K562 (cell line): Measurements from ENCODE around the gene SLC35F4. TPM values are rescaled to one million over a fixed set of nuclear protein-coding genes. Genes with fewer than 3 reads are reported as not detected.

Experiments used
- ATAC-seq: fragments of 200-7000 bp; cut with Tn5 transposase; 3 replicates; pipeline ENCODE4 v1.9.1; 2020; ENCODE audit warnings: moderate library complexity
- BruUV-seq: library from RNA; stranded (reverse); fragments of 400-500 nt; replicated peaks from 2 replicates; lab custom pipeline; 2021; lab: Mats Ljungman, UMichigan
- CTCF ChIA-PET: fragments of 300-600 bp; formaldehyde crosslinking; extraction: SDS; loops from one replicate; lab custom pipeline; 2021; ENCODE audit warnings: low intra/inter-chr PET ratio; lab: Yijun Ruan, JAX
- POLR2A ChIA-PET: fragments of 300-600, 350-650 bp; sonication (Branson Sonifier 250); formaldehyde crosslinking; extraction: SDS; loops from one replicate; lab custom pipeline; 2021; ENCODE audit warnings: antibody characterized with exemption, inconsistent platforms; lab: Yijun Ruan, JAX
- DNase-seq, 4 experiments: peaks; one replicate each; pipeline versions ENCODE4 v3.0.0 to v3.0.0-alpha.2; 2011 to 2018; ENCODE audit warnings: low spot score in 3 of 4, mixed read lengths in 3 of 4; ENCODE audit errors: extremely low read depth in 1 of 4
- FAIRE-seq: peaks from 2 replicates; lab custom pipeline; 2011; peaks lifted over from hg19 to GRCh38; lab: Jason Lieb, UNC
- H2AFZ ChIP-seq: 2 replicates; pipeline ENCODE4 v1.6.0; 2011; ENCODE audit warnings: low read depth, low read length, control low read depth, inconsistent platforms
- H3K27ac ChIP-seq: fragments of 200-600 bp; 3 replicates; pipeline ENCODE4 v1.8.0; 2011; ENCODE audit warnings: low read depth, mild to moderate bottlenecking, control low read depth, inconsistent platforms, low read length, moderate library complexity, mixed read lengths; ENCODE audit errors: extremely low read depth
- H3K27me3 ChIP-seq, 2 experiments: fragments of 300-600 bp in 1 of 2; 2 replicates in 1 of 2; 3 replicates in 1 of 2; pipeline versions ENCODE4 v1.6.0 to v1.8.0; 2011; ENCODE audit warnings: inconsistent platforms in 2 of 2, low read length in 2 of 2, mild to moderate bottlenecking in 1 of 2, mixed read lengths in 1 of 2, moderate library complexity in 1 of 2; ENCODE audit not compliant: control insufficient read depth in 2 of 2, insufficient read depth in 2 of 2
- H3K36me3 ChIP-seq: fragments of 300-600 bp; 3 replicates; pipeline ENCODE4 v1.8.0; 2011; ENCODE audit warnings: mild to moderate bottlenecking, low read length, inconsistent platforms; ENCODE audit not compliant: control insufficient read depth, insufficient read depth
- H3K4me1 ChIP-seq, 2 experiments: fragments of 200-600 bp in 1 of 2; replicated peaks in 1 of 2; 2 replicates in 1 of 2; 3 replicates in 1 of 2; pipeline versions ENCODE4 v1.5.1 to v1.8.0; 2011; ENCODE audit warnings: inconsistent platforms in 2 of 2, low read length in 2 of 2, mild to moderate bottlenecking in 1 of 2, mixed read lengths in 1 of 2, moderate library complexity in 1 of 2; ENCODE audit not compliant: control insufficient read depth in 2 of 2, insufficient read depth in 2 of 2
- H3K4me2 ChIP-seq: 2 replicates; pipeline ENCODE4 v1.6.1; 2011; ENCODE audit warnings: low read length, control low read depth, inconsistent platforms, mixed read lengths; ENCODE audit not compliant: insufficient read depth
- H3K4me3 ChIP-seq: fragments of 200-600 bp; sonication (generic), shearing (Covaris generic); 2 replicates; pipeline ENCODE4 v1.5.1; 2016; ENCODE audit warnings: control low read depth, inconsistent platforms
- H3K79me2 ChIP-seq: fragments of 200-600 bp; 3 replicates; pipeline ENCODE4 v1.8.0; 2011; ENCODE audit warnings: low read length, inconsistent platforms; ENCODE audit not compliant: control insufficient read depth, insufficient read depth
- H3K9ac ChIP-seq, 2 experiments: 2 replicates each; pipeline versions ENCODE4 v1.6.0 to v1.6.1; 2011; ENCODE audit warnings: low read depth in 2 of 2, low read length in 2 of 2, control low read depth in 1 of 2, inconsistent platforms in 1 of 2, mild to moderate bottlenecking in 1 of 2, mixed read lengths in 1 of 2; ENCODE audit not compliant: insufficient read depth in 1 of 2
- H3K9me1 ChIP-seq: one replicate; pipeline ENCODE4 v1.6.0; 2011; ENCODE audit warnings: inconsistent platforms, mild to moderate bottlenecking, low read length, moderate library complexity; ENCODE audit not compliant: control insufficient read depth, insufficient read depth
- H3K9me3 ChIP-seq: replicated peaks from 2 replicates; pipeline ENCODE4 v1.5.1; 2011; ENCODE audit warnings: low read depth, low read length, inconsistent platforms; ENCODE audit not compliant: control insufficient read depth, insufficient read depth
- H4K20me1 ChIP-seq: replicated peaks from 2 replicates; pipeline ENCODE4 v1.6.1; 2011; ENCODE audit warnings: low read length, inconsistent platforms, mixed read lengths; ENCODE audit not compliant: control insufficient read depth, insufficient read depth
- MITF ChIP-seq: IDR thresholded peaks from 2 replicates; pipeline ENCODE4 v1.6.1; 2014; ENCODE audit warnings: antibody characterized with exemption
- PTRF ChIP-seq: fragments of 450-650 bp; IDR thresholded peaks from 2 replicates; pipeline ENCODE4 v1.6.1; 2016; ENCODE audit warnings: mild to moderate bottlenecking, missing genetic modification characterization, missing compliant biosample characterization
- ZNF436 ChIP-seq: fragments of 250-450, 450-650 bp; sonication (Bioruptor Pico); formaldehyde crosslinking; IDR thresholded peaks from 2 replicates; pipeline ENCODE4 v1.7.0; 2020; ENCODE audit warnings: mild to moderate bottlenecking
- ZNF444 ChIP-seq: fragments of 250-450 bp; sonication (Bioruptor Pico); IDR thresholded peaks from 2 replicates; pipeline ENCODE4 v1.4.0; 2020; ENCODE audit warnings: mild to moderate bottlenecking, moderate library complexity
- ZNF518B ChIP-seq: fragments of 250-450 bp; sonication (Bioruptor Pico); IDR thresholded peaks from 2 replicates; pipeline ENCODE4 v1.5.0; 2021; ENCODE audit warnings: mild to moderate bottlenecking, moderate library complexity
- ZNF583 ChIP-seq: fragments of 250-450 bp; sonication (Bioruptor Pico); IDR thresholded peaks from 2 replicates; pipeline ENCODE4 v1.4.0; 2020
- WGBS: fragments of 100-300 bp; shearing (Covaris generic); methylation state at CpG from one replicate; pipeline ENCODE4 v1.1.6; 2016; ENCODE audit warnings: low coverage, mixed read lengths; ENCODE audit not compliant: insufficient coverage; ENCODE audit errors: missing lambda C conversion rate; 5-methylcytosine and 5-hydroxymethylcytosine counted together
- in situ Hi-C: fragments of 300-500 bp; cut with MboI; formaldehyde crosslinking; loops from 4 replicates; pipeline ENCODE4 v1.15.0; 2018; ENCODE audit warnings: inconsistent platforms, mixed read lengths
- intact Hi-C: fragments of 100-400 bp; cut with micrococcal nuclease; formaldehyde crosslinking; loops from 2 replicates; pipeline ENCODE4 v1.14.2; 2022
- polyA plus RNA-seq, 8 experiments: library from polyadenylated mRNA; depleted of rRNA in 4 of 8; stranded (reverse) in 5 of 8; unstranded in 3 of 8; fragments of >200 nt; fragmentation: Nextera tagmentation in 2 of 8; fragmentation: Illumina TruSeq in 1 of 8; extraction: Ambion mirVana in 2 of 8; extraction: Trizol in 1 of 8; gene quantifications; 2 replicates each; pipeline versions ENCODE4 v1.2.1 to v1.2.3, GENCODE V29; 2011 to 2014; ENCODE audit warnings: inconsistent platforms in 1 of 8, missing spikeins in 1 of 8
- total RNA-seq, 7 experiments: library from RNA; depleted of rRNA in 6 of 7; stranded (reverse); fragments of >200 nt in 6 of 7; fragmentation: Illumina TruSeq in 2 of 7; extraction: Trizol in 2 of 7; gene quantifications; 2 replicates each; pipeline versions ENCODE4 v1.2.1 to v1.2.3, GENCODE V29; 2011 to 2021; ENCODE audit warnings: low replicate concordance in 1 of 7
- TF ChIP-seq, protein P1 (sequence below): fragments of 250-450 bp; sonication (Bioruptor Pico); IDR thresholded peaks from 2 replicates; pipeline ENCODE4 v1.8.0; 2021; ENCODE audit warnings: moderate library complexity, mild to moderate bottlenecking, inconsistent platforms
- TF ChIP-seq, protein P2 (sequence below): fragments of 250-450 bp; sonication (Bioruptor Pico); IDR thresholded peaks from 2 replicates; pipeline ENCODE4 v1.5.0; 2020; ENCODE audit warnings: mild to moderate bottlenecking

SLC35F4 gene
- total and polyA plus RNA-seq, 9 of the 15 experiments (the other 6 are each of a cell fraction or from before 2014, with no cell fraction given): 0.01 TPM; not detected in 8

- ATAC-seq (peak; percentile 68), FAIRE-seq (no peak)
- Histone ChIP-seq H2AFZ (no peak overlapping the region), H3K4me2 (no peak overlapping the region), H3K27me3 (no peaks in the 10 kb centered on the region), H3K9ac (no peak overlapping the region), H3K27ac (no peak overlapping the region), H3K36me3 (no peaks in the 10 kb centered on the region), H3K9me1 (no peaks in the 10 kb centered on the region)
- CTCF ChIA-PET: no interaction called here
- intact Hi-C loops: no loop called here
- BruUV-seq: no TSS peak
- WGBS: 2% methylated on average over 5 of the region's 5 CpGs
- POLR2A ChIA-PET: no interaction called here
- TF ChIP-seq, protein P1, sequence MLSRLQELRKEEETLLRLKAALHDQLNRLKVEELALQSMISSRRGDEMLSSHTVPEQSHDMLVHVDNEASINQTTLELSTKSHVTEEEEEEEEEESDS (CRISPR knock-in tag): no peak
- no peak for TF ChIP-seq ZNF518B
- no peak for TF ChIP-seq PTRF
- no peak for TF ChIP-seq ZNF444 (CRISPR knock-in tag)
- TF ChIP-seq ZNF583 (CRISPR knock-in tag): no peak
- no peak for TF ChIP-seq ZNF436 (CRISPR knock-in tag)
- TF ChIP-seq MITF: no peak
- TF ChIP-seq, protein P2, sequence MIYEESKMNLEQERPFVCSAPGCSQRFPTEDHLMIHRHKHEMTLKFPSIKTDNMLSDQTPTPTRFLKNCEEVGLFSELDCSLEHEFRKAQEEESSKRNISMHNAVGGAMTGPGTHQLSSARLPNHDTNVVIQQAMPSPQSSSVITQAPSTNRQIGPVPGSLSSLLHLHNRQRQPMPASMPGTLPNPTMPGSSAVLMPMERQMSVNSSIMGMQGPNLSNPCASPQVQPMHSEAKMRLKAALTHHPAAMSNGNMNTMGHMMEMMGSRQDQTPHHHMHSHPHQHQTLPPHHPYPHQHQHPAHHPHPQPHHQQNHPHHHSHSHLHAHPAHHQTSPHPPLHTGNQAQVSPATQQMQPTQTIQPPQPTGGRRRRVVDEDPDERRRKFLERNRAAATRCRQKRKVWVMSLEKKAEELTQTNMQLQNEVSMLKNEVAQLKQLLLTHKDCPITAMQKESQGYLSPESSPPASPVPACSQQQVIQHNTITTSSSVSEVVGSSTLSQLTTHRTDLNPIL: no peak
- TF ChIP-seq, all 486 proteins: peak for 0
- peak in 2 of 4 experiments; percentile 6 to 29 for DNase-seq
- no peaks in the 10 kb centered on the region for H4K20me1 ChIP-seq
- H3K4me3 ChIP-seq: no peak overlapping the region
- H3K79me2 ChIP-seq: no peaks in the 10 kb centered on the region
- H3K9me3 ChIP-seq: no peaks in the 10 kb centered on the region
- in situ Hi-C loops: no loop called here
- no peaks in the 10 kb centered on the region for H3K4me1 ChIP-seq
These were observed 33.9 kb downstream of the SLC35F4 start for GRCh38 chr14:57831981-57832380.
